Fibroblast of skin of right quadriceps (primary cell): ENCODE data around the gene RPL28.

Experiments used
- DNase-seq: peaks from one replicate; pipeline ENCODE4 v3.0.0-alpha.2; 2013

The RPL28 gene

GRCh38 chr19:55373993-55374757, 11.6 kb upstream of the RPL28 start:
- no peak for DNase-seq

- DNase-seq: no peak
Measured at GRCh38 chr19:55376241-55376933, 9.3 kb upstream of the RPL28 start, which contains the start of gene TMEM190. Gene TMEM190, plus strand, starts transcription at chr19:55376826. Its CDS starts 28 bp downstream, at chr19:55376854.

GRCh38 chr19:55377356-55378131, 8.2 kb upstream of the RPL28 start:
- DNase-seq: no peak

GRCh38 chr19:55379174-55379573, 6.6 kb upstream of the RPL28 start:
- DNase-seq: no peak

- DNase-seq: no peak
Measured at GRCh38 chr19:55382013-55382412, 3.7 kb upstream of the RPL28 start.

GRCh38 chr19:55382522-55383054, 3.1 kb upstream of the RPL28 start:
- DNase-seq: no peak

GRCh38 chr19:55383279-55384130, 2.2 kb upstream of the RPL28 start:
- DNase-seq: peak; percentile 63

- no peak for DNase-seq
Measured at GRCh38 chr19:55384131-55384919, 1.4 kb upstream of the RPL28 start, which contains the start of gene TMEM238. Gene TMEM238, minus strand, starts transcription at chr19:55384292. Its CDS starts 33 bp downstream, at chr19:55384259.

- peak; percentile 94 for DNase-seq
Measured at GRCh38 chr19:55384920-55385723, 610 bp upstream of the RPL28 start.

- no peak for DNase-seq
Measured at GRCh38 chr19:55386493-55386971, 800 bp downstream of the RPL28 start.

- no peak for DNase-seq
Measured at GRCh38 chr19:55387736-55388497, 2.2 kb downstream of the RPL28 start.

GRCh38 chr19:55389386-55390317, 3.9 kb downstream of the RPL28 start:
- DNase-seq: no peak

GRCh38 chr19:55390461-55390880, 4.7 kb downstream of the RPL28 start:
- DNase-seq: no peak

- DNase-seq: no peak
Measured at GRCh38 chr19:55391191-55391670, 5.5 kb downstream of the RPL28 start.

GRCh38 chr19:55391702-55392615, 6.2 kb downstream of the RPL28 start:
- DNase-seq: no peak

- DNase-seq: no peak
Measured at GRCh38 chr19:55392820-55393761, 7.4 kb downstream of the RPL28 start.
